Heart left ventricle (tissue), 16 donors: ENCODE measurements around the gene GRIP1. TPM values are rescaled to one million over a fixed set of nuclear protein-coding genes. Genes with fewer than 3 reads are reported as not detected.

Experiments used
- ATAC-seq, 4 donors: fragments of 200-7000 bp; cut with Tn5 transposase; one replicate each; pipeline ENCODE4 v1.9.1; 2020 to 2022; ENCODE audit warnings: moderate library complexity in 4 of 4, mild to moderate bottlenecking in 3 of 4, moderate number of reproducible peaks in 1 of 4
- DNase-seq, 5 donors: peaks; one replicate each; pipeline ENCODE4 v3.0.0-alpha.2; 2020
- H3K27ac ChIP-seq, 12 donors: fragments of 200-600 bp; sonication (generic) in 4 of 12; one replicate each; pipeline versions ENCODE4 v1.5.0 to v1.8.0; 2016 to 2022; ENCODE audit warnings: mild to moderate bottlenecking in 2 of 12
- H3K27me3 ChIP-seq, 9 donors: fragments of 200-600 bp; sonication (generic) in 2 of 9; one replicate each; pipeline versions ENCODE4 v1.5.1 to v1.8.0; 2016 to 2022; ENCODE audit warnings: mild to moderate bottlenecking in 3 of 9
- H3K36me3 ChIP-seq, 9 donors: fragments of 200-600 bp; sonication (generic) in 2 of 9; one replicate each; pipeline versions ENCODE4 v1.5.0 to v1.8.0; 2018 to 2022; ENCODE audit warnings: mild to moderate bottlenecking in 2 of 9
- H3K4me1 ChIP-seq, 12 donors: fragments of 200-600 bp; sonication (generic) in 4 of 12; one replicate each; pipeline versions ENCODE4 v1.5.0 to v1.8.0; 2016 to 2022; ENCODE audit warnings: mild to moderate bottlenecking in 3 of 12
- H3K4me3 ChIP-seq, 12 donors: fragments of 200-600 bp; sonication (generic) in 4 of 12; one replicate each; pipeline versions ENCODE4 v1.5.0 to v1.8.0; 2017 to 2022; ENCODE audit warnings: mild to moderate bottlenecking in 9 of 12, moderate library complexity in 4 of 12
- H3K9me3 ChIP-seq, 12 donors: fragments of 200-600 bp; sonication (generic) in 4 of 12; one replicate each; pipeline versions ENCODE4 v1.5.0 to v1.8.0; 2016 to 2022; ENCODE audit warnings: mild to moderate bottlenecking in 1 of 12
- CTCF ChIP-seq, 12 donors: fragments of 200-600 bp; sonication (generic) in 4 of 12; IDR thresholded peaks; one replicate each; pipeline versions ENCODE4 v1.5.0 to v1.8.0; 2018 to 2022; ENCODE audit warnings: antibody characterized with exemption in 12 of 12, mild to moderate bottlenecking in 5 of 12
- POLR2A ChIP-seq, 2 donors: fragments of 450-650 bp; IDR thresholded peaks; one replicate each; pipeline ENCODE4 v1.6.1; 2017; ENCODE audit warnings: antibody characterized with exemption in 2 of 2, mild to moderate bottlenecking in 2 of 2, moderate library complexity in 2 of 2
- WGBS, 4 donors: extraction: QIAGEN DNeasy Blood & Tissue Kit in 2 of 4; methylation state at CpG; one replicate each; pipeline versions ENCODE4 v1.1.5 to v1.1.7; 2013 to 2018; 5-methylcytosine and 5-hydroxymethylcytosine counted together
- intact Hi-C, 10 donors: fragments of 100-400 bp; cut with DNase I; formaldehyde crosslinking; loops; one replicate each; pipeline versions ENCODE4 v1.11.1 to v1.14.2; 2022
- polyA plus RNA-seq, 2 donors: library from polyadenylated mRNA; stranded (reverse); fragments of 200-250 nt; gene quantifications; one replicate each; pipeline ENCODE4 v1.2.3, GENCODE V29; 2013
- total RNA-seq, 9 donors: library from RNA; depleted of rRNA in 2 of 9; stranded (reverse); fragments of >200 nt in 2 of 9; fragmentation: NEBNext Ultra II Directional in 3 of 9; extraction: Animal tissue kit (Norgen Biotek cat#: 25700) in 3 of 9; gene quantifications; one replicate each; pipeline versions ENCODE4 v1.1.0 to v1.2.4, GENCODE V29; 2016 to 2023
- donor health status: ischemic (EF 13 %, LVEDD 7.1; RV severe dilation, severe dysfunction).
- donor health status: healthy with polysubstance abuse.
- donor health status: DM: no; HTN: yes; CAD: no.
- donor health status: DM: no; HTN: no; CAD: no.
- donor health status: ischemic (EF 25% LVEDD 6.9; RV normal size, moderate dysfunction).
- donor health status: ischemic (EF 25% LVEDD 5.7; RV mildly dilated, moderate dysfunction).
- donor health status: healthy.
- donor health status: DM: yes; HTN: yes; CAD: no.
- donor health status: ischemic (EF 35%, LVEDD 5.7; RV mildly dilated, moderate dysfunction).
- donor health status: nonischemic (EF 11% LVEDD 7.7; RV severe dilation, severe dysfunction).
- donor health status: DM: yes; HTN: yes; CAD: no.
- donor health status: PGD.
- donor health status: ischemic (EF 29% LVEDD 5.4; RV normal size, mild dysfunction).
- donor health status: nonischemic (EF 23%, LVEDD 6.1; RV moderate dilation, normal function).

Gene GRIP1
- total and polyA plus RNA-seq, 11 donors, result 0.30 to 8.4 (median 1.5) TPM

DNA sequence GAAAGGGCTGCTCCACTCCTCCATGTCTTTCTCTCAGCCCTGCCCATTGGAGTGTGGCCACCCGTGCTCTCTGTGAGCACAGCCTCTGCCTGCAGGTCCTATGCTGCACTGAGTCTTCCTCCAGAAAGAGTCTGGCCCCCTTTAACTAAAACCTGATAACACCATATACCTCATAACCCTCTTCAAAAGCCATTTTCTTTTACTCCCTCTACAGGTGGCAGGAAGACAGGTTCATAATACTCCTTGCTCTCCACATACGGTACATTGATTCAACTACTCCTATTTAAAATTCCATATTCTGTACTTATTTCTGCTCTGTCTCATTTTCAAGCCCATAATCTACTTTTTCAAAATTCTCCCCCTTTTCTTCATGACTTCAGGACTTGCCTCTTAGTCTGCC is 232.6 kb downstream of the GRIP1 start:
- DNase-seq (no peak), ATAC-seq (no peak)
- intact Hi-C loops, result no loop called here
- Histone ChIP-seq H3K4me3 (no peak overlapping the region), H3K4me1 (no peaks in the 10 kb centered on the region), H3K27ac (no peak overlapping the region), H3K36me3 (no peaks in the 10 kb centered on the region), H3K27me3 (no peaks in the 10 kb centered on the region), H3K9me3 (no peaks in the 10 kb centered on the region)
- WGBS, 4 donors, result 84 to 90% (median 87%) methylated on average over 2 of the region's 2 CpGs
- TF ChIP-seq POLR2A (IDR thresholded peaks at IDR 0.05) (no peak), CTCF (IDR thresholded peaks at IDR 0.05) (no peak)

DNA sequence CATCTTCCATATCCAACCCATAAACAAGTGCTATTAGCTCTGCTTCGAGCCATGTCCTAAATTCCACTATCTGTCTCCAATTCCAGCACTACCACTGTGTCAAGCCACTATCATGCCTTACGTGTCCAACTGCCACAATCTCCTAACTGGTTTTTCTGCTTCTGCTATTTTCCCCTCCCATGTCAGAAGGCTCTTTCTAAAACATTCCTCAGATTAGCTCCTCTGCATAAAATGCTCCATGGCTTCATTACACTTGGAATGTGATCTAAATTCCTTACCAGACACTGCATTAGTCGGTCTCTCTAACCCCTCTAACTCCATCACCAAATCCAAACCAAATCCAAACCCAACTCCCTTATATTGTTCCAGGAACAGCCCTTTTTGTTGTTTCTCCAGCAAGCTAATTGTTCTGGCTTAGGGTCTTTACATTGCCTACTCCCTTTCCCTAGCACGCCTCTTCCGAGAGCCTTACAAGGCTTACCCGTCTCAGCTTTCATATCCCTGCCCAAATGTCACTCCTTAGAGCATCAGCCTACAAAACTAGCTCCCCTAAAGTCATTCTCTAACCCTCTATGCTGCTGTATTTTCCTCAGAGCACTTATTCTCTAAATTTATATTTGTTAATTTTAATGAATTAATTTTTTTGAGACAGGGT is 236.8 kb downstream of the GRIP1 start:
- intact Hi-C loops, result no loop called here
- DNase-seq (no peak), ATAC-seq (no peak)
- Histone ChIP-seq H3K9me3 (no peaks in the 10 kb centered on the region), H3K27me3 (no peaks in the 10 kb centered on the region), H3K4me3 (no peak overlapping the region), H3K27ac (no peak overlapping the region), H3K4me1 (no peaks in the 10 kb centered on the region), H3K36me3 (no peaks in the 10 kb centered on the region)
- 77 to 84% (median 79%) methylated on average over 6 of the region's 6 CpGs for WGBS, 4 donors
- TF ChIP-seq POLR2A (IDR thresholded peaks at IDR 0.05) (no peak), CTCF (IDR thresholded peaks at IDR 0.05) (no peak)

GRCh38 chr12:66438601-66439000 is 240.3 kb downstream of the GRIP1 start:
- TF ChIP-seq CTCF (IDR thresholded peaks at IDR 0.05), result no peak
- TF ChIP-seq POLR2A (IDR thresholded peaks at IDR 0.05), result no peak
- intact Hi-C loops, result no loop called here
- Histone ChIP-seq H3K36me3 (no peaks in the 10 kb centered on the region), H3K4me3 (no peak overlapping the region), H3K4me1 (no peaks in the 10 kb centered on the region), H3K9me3 (no peaks in the 10 kb centered on the region), H3K27me3 (peaks cover 0 to 7% (median 0%) of the 10 kb centered on the region in 9 donors), H3K27ac (no peak overlapping the region)
- whole genome bisulfite sequencing, 4 donors, result 80 to 92% (median 86%) methylated on average over 1 of the region's 1 CpG
- ATAC-seq, result no peak
- no peak for DNase-seq

- no peak for ATAC-seq
- H3K4me1 ChIP-seq, result no peaks in the 10 kb centered on the region
- DNase-seq, result no peak
- no peaks in the 10 kb centered on the region for H3K27me3 ChIP-seq
- 81 to 85% (median 83%) methylated on average over 4 of the region's 4 CpGs for WGBS, 4 donors
- H3K27ac ChIP-seq, result no peak overlapping the region
- H3K4me3 ChIP-seq, result no peak overlapping the region
- peaks cover 0 to under 1% (median 0%) of the 10 kb centered on the region in 12 donors for H3K9me3 ChIP-seq
- H3K36me3 ChIP-seq, result no peaks in the 10 kb centered on the region
- intact Hi-C loops, result no loop called here
- TF ChIP-seq POLR2A (IDR thresholded peaks at IDR 0.05), result no peak
These were observed 248.8 kb downstream of the GRIP1 start for GRCh38 chr12:66430106-66430505.

DNA sequence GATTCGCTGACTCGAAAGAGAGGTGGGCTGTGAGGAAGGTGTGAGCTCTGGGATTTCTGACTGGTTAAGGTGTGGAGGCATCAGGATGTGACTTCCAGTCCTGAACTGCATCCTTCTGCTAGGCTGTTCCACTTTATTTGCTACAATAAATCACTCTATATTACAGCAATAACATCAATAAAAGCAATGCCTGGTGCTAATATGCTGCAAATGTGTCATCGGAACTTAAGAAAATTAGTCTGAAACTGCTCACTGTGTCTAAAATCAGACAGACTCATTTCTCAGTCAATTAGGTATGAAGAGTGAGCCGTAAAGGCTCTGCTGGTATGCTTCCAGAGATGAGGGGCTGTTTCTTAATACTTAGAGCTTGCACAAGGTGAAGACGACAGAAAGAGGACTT is 250.0 kb downstream of the GRIP1 start:
- no peak for DNase-seq
- H3K9me3 ChIP-seq, result peaks cover 0 to 9% (median 0%) of the 10 kb centered on the region in 12 donors
- intact Hi-C loops, result no loop called here
- 78 to 85% (median 82%) methylated on average over 5 of the region's 5 CpGs for WGBS, 4 donors
- no peaks in the 10 kb centered on the region for H3K36me3 ChIP-seq
- no peak for ATAC-seq
- TF ChIP-seq CTCF (IDR thresholded peaks at IDR 0.05), result no peak
- no peak for TF ChIP-seq POLR2A (IDR thresholded peaks at IDR 0.05)
- H3K4me3 ChIP-seq, result no peak overlapping the region
- H3K4me1 ChIP-seq, result no peaks in the 10 kb centered on the region
- no peaks in the 10 kb centered on the region for H3K27me3 ChIP-seq
- H3K27ac ChIP-seq, result no peak overlapping the region
